NB4 (cell line): ENCODE data around the gene C12orf42.

Experiments
- DNase-seq: peaks from one replicate; pipeline ENCODE4 v3.0.0; 2010; ENCODE audit warnings: low read depth
- H3K4me3 ChIP-seq: one replicate; pipeline ENCODE4 v1.5.1; 2011; ENCODE audit warnings: mild to moderate bottlenecking, low read depth, low read length, moderate library complexity
- MYC ChIP-seq: IDR thresholded peaks from 2 replicates; pipeline ENCODE4 v1.6.1; 2011; ENCODE audit warnings: low read depth, low read length
- POLR2A ChIP-seq: IDR thresholded peaks from 2 replicates; pipeline ENCODE4 v1.6.1; 2011; ENCODE audit warnings: mild to moderate bottlenecking; ENCODE audit not compliant: insufficient read length; ENCODE audit errors: extremely low read depth
- TF ChIP-seq, protein P1 (sequence below): IDR thresholded peaks from 2 replicates; pipeline ENCODE4 v1.6.1; 2011; ENCODE audit warnings: low read depth, low read length
- TF ChIP-seq, protein P2 (sequence below): IDR thresholded peaks from one replicate; pipeline ENCODE4 v1.5.1; 2012; ENCODE audit warnings: low read depth, low read length

C12orf42 gene

DNA sequence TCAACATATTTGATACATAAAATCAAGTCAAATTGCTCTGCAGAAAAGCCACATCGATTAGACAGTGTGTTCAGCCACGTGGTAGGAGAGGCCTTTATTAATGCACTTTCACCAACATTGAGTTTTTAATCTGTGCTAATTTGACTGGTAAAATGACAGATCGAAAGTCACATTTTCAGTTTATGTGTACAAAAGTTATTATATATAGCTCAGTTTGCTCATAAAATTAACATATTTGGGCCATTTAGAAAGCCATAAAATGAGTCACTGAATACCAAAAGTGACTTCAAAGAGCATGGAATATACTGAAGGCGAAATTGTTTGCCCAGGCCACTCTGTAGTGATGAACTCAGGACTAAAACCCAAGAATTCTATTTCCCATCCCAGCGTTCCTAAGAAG, 26.0 kb downstream of the C12orf42 start:
- TF ChIP-seq POLR2A (no peak), MYC (no peak)
- TF ChIP-seq, protein P1, sequence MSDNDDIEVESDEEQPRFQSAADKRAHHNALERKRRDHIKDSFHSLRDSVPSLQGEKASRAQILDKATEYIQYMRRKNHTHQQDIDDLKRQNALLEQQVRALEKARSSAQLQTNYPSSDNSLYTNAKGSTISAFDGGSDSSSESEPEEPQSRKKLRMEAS, result no peak
- TF ChIP-seq, protein P2, sequence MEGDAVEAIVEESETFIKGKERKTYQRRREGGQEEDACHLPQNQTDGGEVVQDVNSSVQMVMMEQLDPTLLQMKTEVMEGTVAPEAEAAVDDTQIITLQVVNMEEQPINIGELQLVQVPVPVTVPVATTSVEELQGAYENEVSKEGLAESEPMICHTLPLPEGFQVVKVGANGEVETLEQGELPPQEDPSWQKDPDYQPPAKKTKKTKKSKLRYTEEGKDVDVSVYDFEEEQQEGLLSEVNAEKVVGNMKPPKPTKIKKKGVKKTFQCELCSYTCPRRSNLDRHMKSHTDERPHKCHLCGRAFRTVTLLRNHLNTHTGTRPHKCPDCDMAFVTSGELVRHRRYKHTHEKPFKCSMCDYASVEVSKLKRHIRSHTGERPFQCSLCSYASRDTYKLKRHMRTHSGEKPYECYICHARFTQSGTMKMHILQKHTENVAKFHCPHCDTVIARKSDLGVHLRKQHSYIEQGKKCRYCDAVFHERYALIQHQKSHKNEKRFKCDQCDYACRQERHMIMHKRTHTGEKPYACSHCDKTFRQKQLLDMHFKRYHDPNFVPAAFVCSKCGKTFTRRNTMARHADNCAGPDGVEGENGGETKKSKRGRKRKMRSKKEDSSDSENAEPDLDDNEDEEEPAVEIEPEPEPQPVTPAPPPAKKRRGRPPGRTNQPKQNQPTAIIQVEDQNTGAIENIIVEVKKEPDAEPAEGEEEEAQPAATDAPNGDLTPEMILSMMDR, result no peak
- no peak for DNase-seq
- H3K4me3 ChIP-seq, result no peak overlapping the region

GRCh38 chr12:103468837-103469236, 26.9 kb downstream of the C12orf42 start:
- no peak for DNase-seq
- no peak for TF ChIP-seq MYC
- TF ChIP-seq, protein P1, result no peak
- no peak for TF ChIP-seq POLR2A
- TF ChIP-seq, protein P2, result no peak
- H3K4me3 ChIP-seq, result no peak overlapping the region

GRCh38 chr12:103462675-103463074, 33.1 kb downstream of the C12orf42 start:
- no peak for DNase-seq
- no peak overlapping the region for H3K4me3 ChIP-seq
- TF ChIP-seq MYC (no peak), POLR2A (no peak)
- TF ChIP-seq, protein P1, result no peak
- TF ChIP-seq, protein P2, result no peak

GRCh38 chr12:103457471-103457870, 38.3 kb downstream of the C12orf42 start:
- TF ChIP-seq MYC (no peak), POLR2A (no peak)
- TF ChIP-seq, protein P2, result no peak
- TF ChIP-seq, protein P1, result no peak
- no peak overlapping the region for H3K4me3 ChIP-seq
- no peak for DNase-seq

- no peak overlapping the region for H3K4me3 ChIP-seq
- DNase-seq, result peak; percentile 33
- TF ChIP-seq, protein P2, result no peak
- no peak for TF ChIP-seq POLR2A
- TF ChIP-seq, protein P1, result no peak
- no peak for TF ChIP-seq MYC
These were observed 39.8 kb downstream of the C12orf42 start for GRCh38 chr12:103456006-103456405.
